ENCODE results near the gene MACROD2. TPM values are rescaled to one million over a fixed set of nuclear protein-coding genes. Genes with fewer than 3 reads are reported as not detected.
"Not testable (repeated sequence)": the region's sequence is repeated elsewhere in the genome, so short reads cannot be mapped to it uniquely, and the experiment has no call there.

Gene MACROD2
- total RNA-seq, 4 donors from 2014 or later, result 2.1 to 28.1 (median 12.6) TPM

DNA sequence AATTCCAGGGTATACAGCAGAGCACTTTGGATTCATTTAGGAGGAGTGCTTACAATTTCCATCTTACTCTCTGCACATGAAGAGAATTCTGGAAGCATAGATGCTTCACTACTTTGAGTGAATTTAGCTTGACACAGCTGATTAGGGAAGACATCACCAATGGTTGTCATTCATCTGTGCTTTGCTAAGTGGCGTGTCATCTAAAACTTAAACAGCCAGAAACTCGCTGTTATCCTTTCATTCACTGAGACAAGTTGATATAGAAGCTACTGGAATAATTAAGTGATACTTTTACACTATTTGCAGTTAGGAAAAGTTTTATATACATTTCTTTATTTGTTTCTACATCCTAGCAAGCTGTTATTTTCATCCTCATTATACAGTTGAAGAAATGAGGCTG, 977.4 kb downstream of the MACROD2 start:
- no peak overlapping the region for H3K27ac ChIP-seq
- no peaks in the 10 kb centered on the region for H3K4me1 ChIP-seq
- H3K9me3 ChIP-seq, result no peaks in the 10 kb centered on the region
- no peak for DNase-seq
- intact Hi-C loops (cut with DNase I; ENCODE audit: low total_unique reads), result no loop called here
- no peaks in the 10 kb centered on the region for H3K36me3 ChIP-seq
- H3K4me3 ChIP-seq, result no peak overlapping the region
- TF ChIP-seq CTCF (IDR thresholded peaks at IDR 0.05), result no peak
- no peak for TF ChIP-seq POLR2A (IDR thresholded peaks at IDR 0.05)
- H3K27me3 ChIP-seq, result no peaks in the 10 kb centered on the region

GRCh38 chr20:14979453-14979986, 984.2 kb downstream of the MACROD2 start:
- intact Hi-C loops (cut with DNase I; ENCODE audit: low total_unique reads), result no loop called here
- no peak overlapping the region for H3K4me3 ChIP-seq
- no peak for DNase-seq
- no peaks in the 10 kb centered on the region for H3K9me3 ChIP-seq
- H3K27me3 ChIP-seq, result no peaks in the 10 kb centered on the region
- no peaks in the 10 kb centered on the region for H3K36me3 ChIP-seq
- no peak overlapping the region for H3K27ac ChIP-seq
- no peak for TF ChIP-seq CTCF (IDR thresholded peaks at IDR 0.05)
- TF ChIP-seq POLR2A (IDR thresholded peaks at IDR 0.05), result no peak
- H3K4me1 ChIP-seq, result no peaks in the 10 kb centered on the region

GRCh38 chr20:14981486-14981885, 986.2 kb downstream of the MACROD2 start:
- intact Hi-C loops (cut with DNase I; ENCODE audit: low total_unique reads); DNase-seq; H3K27me3 ChIP-seq; H3K27ac ChIP-seq; H3K36me3 ChIP-seq; H3K9me3 ChIP-seq; H3K4me3 ChIP-seq; H3K4me1 ChIP-seq: not testable (repeated sequence)

DNA sequence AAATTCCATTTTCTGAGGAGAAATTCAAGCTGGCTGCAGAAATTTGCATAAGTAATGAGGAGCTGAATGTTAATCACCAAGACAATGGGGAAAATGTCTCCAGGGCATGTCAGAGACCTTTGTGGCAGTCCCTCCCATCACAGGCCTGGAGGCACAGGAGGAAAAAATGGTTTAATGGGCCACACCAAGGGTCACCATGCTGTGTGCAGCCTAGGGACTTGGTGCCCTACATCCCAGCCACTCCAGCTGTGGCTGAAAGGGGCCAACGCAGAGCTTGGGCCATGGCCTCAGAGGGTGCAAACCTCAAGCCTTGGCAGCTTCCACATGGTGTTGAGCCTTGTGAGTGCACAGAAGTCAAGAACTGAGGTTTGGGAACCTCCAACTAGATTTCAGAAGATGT, 987.0 kb downstream of the MACROD2 start:
- H3K27me3 ChIP-seq; H3K27ac ChIP-seq; H3K36me3 ChIP-seq; intact Hi-C loops (cut with DNase I; ENCODE audit: low total_unique reads); H3K4me3 ChIP-seq; H3K4me1 ChIP-seq; DNase-seq; H3K9me3 ChIP-seq: not testable (repeated sequence)

- H3K9me3 ChIP-seq, result no peaks in the 10 kb centered on the region
- no peak overlapping the region for H3K27ac ChIP-seq
- H3K4me3 ChIP-seq, result no peak overlapping the region
- DNase-seq, result no peak
- TF ChIP-seq CTCF (IDR thresholded peaks at IDR 0.05) (no peak), POLR2A (IDR thresholded peaks at IDR 0.05) (no peak)
- no peaks in the 10 kb centered on the region for H3K36me3 ChIP-seq
- no peaks in the 10 kb centered on the region for H3K27me3 ChIP-seq
- intact Hi-C loops (cut with DNase I; ENCODE audit: low total_unique reads), result no loop called here
- no peaks in the 10 kb centered on the region for H3K4me1 ChIP-seq
Measured at GRCh38 chr20:14984305-14984704, 989.0 kb downstream of the MACROD2 start.

GRCh38 chr20:14984768-14985622, 989.7 kb downstream of the MACROD2 start:
- no peaks in the 10 kb centered on the region for H3K9me3 ChIP-seq
- DNase-seq, result no peak
- intact Hi-C loops (cut with DNase I; ENCODE audit: low total_unique reads), result no loop called here
- no peaks in the 10 kb centered on the region for H3K27me3 ChIP-seq
- H3K4me3 ChIP-seq, result no peak overlapping the region
- H3K27ac ChIP-seq, result no peak overlapping the region
- H3K36me3 ChIP-seq, result no peaks in the 10 kb centered on the region
- no peak for TF ChIP-seq POLR2A (IDR thresholded peaks at IDR 0.05)
- TF ChIP-seq CTCF (IDR thresholded peaks at IDR 0.05), result no peak
- no peaks in the 10 kb centered on the region for H3K4me1 ChIP-seq

Measured in uterus (tissue), 4 donors.